Neural progenitor cell (in vitro differentiated cells): Measurements from ENCODE around the gene ADAMTSL2. TPM values are rescaled to one million over a fixed set of nuclear protein-coding genes. Genes with fewer than 3 reads are reported as not detected.
A peak's percentile ranks its signal among the peaks of the same experiment; 100 is the strongest.

Experiments
- DNase-seq: peaks from one replicate; pipeline ENCODE4 v3.0.0-alpha.2; 2016; ENCODE audit warnings: low spot score
- H2AFZ ChIP-seq: fragments of 200-600 bp; sonication (generic); replicated peaks from 2 replicates; pipeline ENCODE4 v1.6.1; 2016; ENCODE audit warnings: antibody characterized with exemption
- H3F3A ChIP-seq: fragments of 200-600 bp; sonication (generic); 2 replicates; pipeline ENCODE4 v1.6.1; 2016; ENCODE audit warnings: antibody characterized with exemption, low read depth
- H3K27ac ChIP-seq: fragments of 200-600 bp; sonication (generic); 2 replicates; pipeline ENCODE4 v1.5.1; 2016; ENCODE audit warnings: mild to moderate bottlenecking
- H3K27me3 ChIP-seq: fragments of 200-600 bp; sonication (generic); 2 replicates; pipeline ENCODE4 v1.6.1; 2016; ENCODE audit warnings: mild to moderate bottlenecking, moderate library complexity
- H3K36me3 ChIP-seq: fragments of 200-600 bp; sonication (generic); 2 replicates; pipeline ENCODE4 v1.5.1; 2016
- H3K4me1 ChIP-seq: fragments of 200-600 bp; sonication (generic); 2 replicates; pipeline ENCODE4 v1.6.1; 2016; ENCODE audit warnings: mixed run types
- H3K4me2 ChIP-seq: fragments of 200-600 bp; sonication (generic); 2 replicates; pipeline ENCODE4 v1.6.1; 2016
- H3K4me3 ChIP-seq: fragments of 200-600 bp; sonication (generic); 2 replicates; pipeline ENCODE4 v1.5.1; 2016
- H3K79me2 ChIP-seq: fragments of 200-600 bp; sonication (generic); 2 replicates; pipeline ENCODE4 v1.6.1; 2016; ENCODE audit warnings: low read depth
- H3K9ac ChIP-seq: fragments of 200-600 bp; sonication (generic); 2 replicates; pipeline ENCODE4 v1.6.1; 2016
- H3K9me3 ChIP-seq: fragments of 200-600 bp; sonication (generic); 2 replicates; pipeline ENCODE4 v1.5.1; 2016; ENCODE audit warnings: low read depth
- H4K20me1 ChIP-seq: fragments of 200-600 bp; sonication (generic); 2 replicates; pipeline ENCODE4 v1.6.1; 2016; ENCODE audit warnings: low read depth
- H3K27ac Mint-ChIP-seq: 3 replicates; pipeline ENCODE4 v1.8.0; 2021; ENCODE audit warnings: mixed read lengths
- H3K27me3 Mint-ChIP-seq: 2 replicates; pipeline ENCODE4 v1.8.0; 2022; ENCODE audit warnings: low read depth, mild to moderate bottlenecking, inconsistent platforms, moderate library complexity, mixed read lengths; ENCODE audit not compliant: insufficient read depth
- H3K36me3 Mint-ChIP-seq: 3 replicates; pipeline ENCODE4 v1.8.0; 2021; ENCODE audit warnings: mixed read lengths
- H3K4me1 Mint-ChIP-seq: 3 replicates; pipeline ENCODE4 v1.8.0; 2021; ENCODE audit warnings: mixed read lengths
- H3K4me3 Mint-ChIP-seq: 3 replicates; pipeline ENCODE4 v1.8.0; 2021; ENCODE audit warnings: mild to moderate bottlenecking, moderate library complexity, mixed read lengths
- H3K9me3 Mint-ChIP-seq: 3 replicates; pipeline ENCODE4 v1.8.0; 2020; ENCODE audit warnings: mixed read lengths
- CTCF ChIP-seq: fragments of 200-600 bp; sonication (generic); IDR thresholded peaks from 2 replicates; pipeline ENCODE4 v1.5.1; 2017; ENCODE audit warnings: antibody characterized with exemption, mild to moderate bottlenecking
- EZH2 ChIP-seq: fragments of 200-600 bp; sonication (generic); IDR thresholded peaks from 2 replicates; pipeline ENCODE4 v1.6.1; 2017; ENCODE audit warnings: antibody characterized with exemption, mild to moderate bottlenecking, moderate library complexity
- EZH2phosphoT487 ChIP-seq: fragments of 200-600 bp; sonication (generic); IDR thresholded peaks from 2 replicates; pipeline ENCODE4 v1.6.1; 2017; ENCODE audit warnings: antibody characterized with exemption
- total RNA-seq: library from RNA; depleted of rRNA; stranded (reverse); fragments of >200 nt; gene quantifications from 2 replicates; pipeline ENCODE4 v1.2.3, GENCODE V29; 2015; ENCODE audit warnings: low replicate concordance

The ADAMTSL2 gene
- total RNA-seq, 1 donor from 2014 or later, result 0.30 TPM

GRCh38 chr9:133499892-133500270 lies 34.6 kb upstream of the ADAMTSL2 start:
- no peaks in the 10 kb centered on the region for H3K36me3 Mint-ChIP-seq
- TF ChIP-seq EZH2phosphoT487 (no peak), CTCF (no peak), EZH2 (no peak)
- Histone ChIP-seq H3K79me2 (no peaks in the 10 kb centered on the region), H4K20me1 (no peaks in the 10 kb centered on the region), H3K36me3 (no peaks in the 10 kb centered on the region), H3K27me3 (peaks cover 4% of the 10 kb centered on the region), H3K9me3 (peaks cover 11% of the 10 kb centered on the region), H2AFZ (peak overlapping the region; percentile 85), H3K9ac (no peak overlapping the region), H3K4me1 (peaks cover 7% of the 10 kb centered on the region), H3K4me2 (no peak overlapping the region), H3K27ac (no peak overlapping the region), H3F3A (peaks cover 9% of the 10 kb centered on the region), H3K4me3 (no peak overlapping the region)
- H3K27me3 Mint-ChIP-seq, result peaks cover 15% of the 10 kb centered on the region
- H3K27ac Mint-ChIP-seq, result no peak overlapping the region
- peaks cover 17% of the 10 kb centered on the region for H3K4me1 Mint-ChIP-seq
- peaks cover 22% of the 10 kb centered on the region for H3K9me3 Mint-ChIP-seq
- DNase-seq, result no peak
- no peak overlapping the region for H3K4me3 Mint-ChIP-seq

- no peak for DNase-seq
- Mint-ChIP-seq H3K27ac (no peak overlapping the region), H3K9me3 (peaks cover 22% of the 10 kb centered on the region), H3K4me3 (no peak overlapping the region), H3K36me3 (no peaks in the 10 kb centered on the region), H3K4me1 (peaks cover 15% of the 10 kb centered on the region), H3K27me3 (peaks cover 15% of the 10 kb centered on the region)
- H4K20me1 ChIP-seq, result no peaks in the 10 kb centered on the region
- H3K27me3 ChIP-seq, result peaks cover 4% of the 10 kb centered on the region
- H3K4me1 ChIP-seq, result peaks cover 7% of the 10 kb centered on the region
- no peak overlapping the region for H3K4me3 ChIP-seq
- H2AFZ ChIP-seq, result no peak overlapping the region
- TF ChIP-seq EZH2 (no peak), CTCF (no peak), EZH2phosphoT487 (no peak)
- no peak overlapping the region for H3K27ac ChIP-seq
- H3K36me3 ChIP-seq, result no peaks in the 10 kb centered on the region
- no peaks in the 10 kb centered on the region for H3F3A ChIP-seq
- H3K79me2 ChIP-seq, result no peaks in the 10 kb centered on the region
- no peak overlapping the region for H3K9ac ChIP-seq
- H3K9me3 ChIP-seq, result peaks cover 11% of the 10 kb centered on the region
- no peak overlapping the region for H3K4me2 ChIP-seq
Measured at GRCh38 chr9:133502112-133502511, 32.4 kb upstream of the ADAMTSL2 start.

GRCh38 chr9:133505186-133505830 lies 29.2 kb upstream of the ADAMTSL2 start:
- Histone ChIP-seq H3K4me1 (peaks cover 14% of the 10 kb centered on the region), H3K4me2 (no peak overlapping the region), H3K4me3 (no peak overlapping the region), H3F3A (peaks cover 17% of the 10 kb centered on the region), H4K20me1 (no peaks in the 10 kb centered on the region), H3K27ac (no peak overlapping the region), H3K9ac (no peak overlapping the region), H3K9me3 (peaks cover 11% of the 10 kb centered on the region), H3K36me3 (no peaks in the 10 kb centered on the region), H3K27me3 (peaks cover 4% of the 10 kb centered on the region), H3K79me2 (no peaks in the 10 kb centered on the region), H2AFZ (no peak overlapping the region)
- Mint-ChIP-seq H3K27me3 (peaks cover 8% of the 10 kb centered on the region), H3K4me3 (no peak overlapping the region), H3K27ac (no peak overlapping the region), H3K9me3 (peaks cover 22% of the 10 kb centered on the region), H3K36me3 (no peaks in the 10 kb centered on the region), H3K4me1 (peaks cover 17% of the 10 kb centered on the region)
- no peak for TF ChIP-seq CTCF
- no peak for TF ChIP-seq EZH2
- TF ChIP-seq EZH2phosphoT487, result no peak
- no peak for DNase-seq
